ENCODE measurements around the gene TGIF2. TPM values are rescaled to one million over a fixed set of nuclear protein-coding genes. Genes with fewer than 3 reads are reported as not detected.

TGIF2 gene
- total RNA-seq, 1 experiment from 2014 or later, result 71.1 TPM

DNA sequence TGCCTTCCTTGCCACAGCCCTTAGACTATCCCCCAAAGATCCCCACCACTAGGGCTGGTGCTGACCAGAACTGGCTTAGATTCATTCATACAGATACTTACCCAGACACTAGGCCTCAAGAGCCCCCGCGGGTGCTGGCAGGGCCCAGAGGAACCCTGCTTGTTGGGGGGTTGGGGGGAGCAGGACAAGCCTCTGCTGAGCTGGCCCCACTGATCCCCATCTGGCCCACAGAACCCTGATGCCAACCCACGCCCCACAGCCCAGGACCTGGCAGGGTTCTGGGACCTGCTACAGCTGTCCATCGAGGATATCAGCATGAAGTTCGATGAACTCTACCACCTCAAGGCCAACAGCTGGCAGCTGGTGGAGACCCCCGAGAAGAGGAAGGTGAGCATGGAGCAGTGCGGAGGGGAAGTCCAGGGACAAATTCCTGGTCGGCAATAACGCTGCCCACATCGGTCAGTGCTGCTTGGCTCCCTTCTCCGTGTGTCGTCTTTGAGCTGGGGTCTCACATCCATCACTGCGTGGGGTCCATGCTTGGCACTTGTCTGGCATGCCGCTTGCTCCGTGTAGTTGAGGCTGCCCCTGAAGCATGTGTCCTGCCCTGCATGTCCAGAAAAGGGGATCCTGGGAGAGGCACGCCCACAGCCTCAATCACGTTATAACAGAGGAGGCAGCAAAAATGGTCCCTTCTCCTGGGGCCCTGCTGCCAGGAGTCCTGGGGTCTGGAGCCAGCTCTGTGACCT lies 47.6 kb upstream of the TGIF2 start:
- DNase-seq (ENCODE audit: low spot score), result no peak
- Mint-ChIP-seq H3K27me3 (ENCODE audit: low read depth) (no peaks in the 10 kb centered on the region), H3K4me1 (no peaks in the 10 kb centered on the region), H3K36me3 (peaks cover 21% of the 10 kb centered on the region), H3K9me3 (no peaks in the 10 kb centered on the region), H3K27ac (peak overlapping the region; percentile 79), H3K4me3 (no peak overlapping the region)
- ATAC-seq, result no peak
- ChIA-PET CTCF (interaction anchor here (0.8 to 1.3 kb wide), 3 partner anchors 79 to 310 kb away, joined by 3 to 5 read pairs (median 3); partner anchors contain the start of gene RAB5IF), POLR2A (no interaction called here)
- no peak for TF ChIP-seq HMGA2 (CRISPR knock-in tag; IDR thresholded peaks at IDR 0.05)
- TF ChIP-seq FOXK1 (CRISPR knock-in tag; IDR thresholded peaks at IDR 0.05), result no peak
- TF ChIP-seq, protein P1, sequence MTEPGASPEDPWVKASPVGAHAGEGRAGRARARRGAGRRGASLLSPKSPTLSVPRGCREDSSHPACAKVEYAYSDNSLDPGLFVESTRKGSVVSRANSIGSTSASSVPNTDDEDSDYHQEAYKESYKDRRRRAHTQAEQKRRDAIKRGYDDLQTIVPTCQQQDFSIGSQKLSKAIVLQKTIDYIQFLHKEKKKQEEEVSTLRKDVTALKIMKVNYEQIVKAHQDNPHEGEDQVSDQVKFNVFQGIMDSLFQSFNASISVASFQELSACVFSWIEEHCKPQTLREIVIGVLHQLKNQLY (CRISPR knock-in tag; IDR thresholded peaks at IDR 0.05), result no peak
- no peak for TF ChIP-seq ZNF416 (CRISPR knock-in tag; IDR thresholded peaks at IDR 0.05)
- TF ChIP-seq FOXJ3 (CRISPR knock-in tag; IDR thresholded peaks at IDR 0.05; ENCODE audit: borderline replicate concordance), result no peak
- TF ChIP-seq OVOL2 (CRISPR knock-in tag; IDR thresholded peaks at IDR 0.05; ENCODE audit: borderline replicate concordance), result no peak
- TF ChIP-seq ETV6 (CRISPR knock-in tag; IDR thresholded peaks at IDR 0.05), result no peak
- TF ChIP-seq TEAD4 (CRISPR knock-in tag; IDR thresholded peaks at IDR 0.05), result no peak
- TF ChIP-seq, protein P2, sequence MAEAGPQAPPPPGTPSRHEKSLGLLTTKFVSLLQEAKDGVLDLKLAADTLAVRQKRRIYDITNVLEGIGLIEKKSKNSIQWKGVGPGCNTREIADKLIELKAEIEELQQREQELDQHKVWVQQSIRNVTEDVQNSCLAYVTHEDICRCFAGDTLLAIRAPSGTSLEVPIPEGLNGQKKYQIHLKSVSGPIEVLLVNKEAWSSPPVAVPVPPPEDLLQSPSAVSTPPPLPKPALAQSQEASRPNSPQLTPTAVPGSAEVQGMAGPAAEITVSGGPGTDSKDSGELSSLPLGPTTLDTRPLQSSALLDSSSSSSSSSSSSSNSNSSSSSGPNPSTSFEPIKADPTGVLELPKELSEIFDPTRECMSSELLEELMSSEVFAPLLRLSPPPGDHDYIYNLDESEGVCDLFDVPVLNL (CRISPR knock-in tag; IDR thresholded peaks at IDR 0.05; ENCODE audit: borderline replicate concordance, low read depth), result no peak
- TF ChIP-seq ZBTB21 (CRISPR knock-in tag; IDR thresholded peaks at IDR 0.05; ENCODE audit: borderline replicate concordance), result no peak
- no peak for TF ChIP-seq TCF7 (CRISPR knock-in tag; IDR thresholded peaks at IDR 0.05; ENCODE audit: low read depth)
- TF ChIP-seq GTF2I (CRISPR knock-in tag; conservative IDR thresholded peaks at IDR 0.05), result no peak
- TF ChIP-seq RELA (CRISPR knock-in tag; IDR thresholded peaks at IDR 0.05; ENCODE audit: borderline replicate concordance), result no peak
- TF ChIP-seq, protein P3, sequence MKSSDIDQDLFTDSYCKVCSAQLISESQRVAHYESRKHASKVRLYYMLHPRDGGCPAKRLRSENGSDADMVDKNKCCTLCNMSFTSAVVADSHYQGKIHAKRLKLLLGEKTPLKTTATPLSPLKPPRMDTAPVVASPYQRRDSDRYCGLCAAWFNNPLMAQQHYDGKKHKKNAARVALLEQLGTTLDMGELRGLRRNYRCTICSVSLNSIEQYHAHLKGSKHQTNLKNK (CRISPR knock-in tag; IDR thresholded peaks at IDR 0.05), result no peak

DNA sequence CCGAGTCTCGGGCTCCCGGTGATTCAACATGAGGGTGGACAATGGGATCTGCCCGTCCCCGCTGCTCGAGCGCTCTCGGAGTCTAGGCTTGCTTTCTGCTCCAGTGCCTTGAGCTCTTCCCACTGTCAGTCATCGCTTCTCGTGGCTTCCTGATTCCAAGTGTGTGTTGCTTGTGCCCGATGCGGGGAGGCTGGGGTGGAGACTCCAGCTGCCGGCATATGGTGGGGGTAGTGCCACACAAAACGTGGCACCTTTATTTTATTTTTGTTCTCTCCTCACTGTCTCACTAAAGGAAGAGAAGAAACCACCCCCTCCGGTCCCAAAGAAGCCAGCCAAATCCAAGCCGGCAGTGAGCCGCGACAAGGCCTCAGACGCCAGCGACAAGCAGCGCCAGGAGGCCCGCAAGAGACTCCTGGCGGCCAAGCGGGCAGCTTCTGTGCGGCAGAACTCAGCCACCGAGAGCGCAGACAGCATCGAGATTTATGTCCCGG lies 46.8 kb upstream of the TGIF2 start:
- ATAC-seq (no peak), DNase-seq (ENCODE audit: low spot score) (no peak)
- TF ChIP-seq ZNF423 (CRISPR knock-in tag; IDR thresholded peaks at IDR 0.05) (no peak), RELA (CRISPR knock-in tag; IDR thresholded peaks at IDR 0.05; ENCODE audit: borderline replicate concordance) (no peak), SP1 (CRISPR knock-in tag; conservative IDR thresholded peaks at IDR 0.05) (no peak), NR2C2 (CRISPR knock-in tag; IDR thresholded peaks at IDR 0.05) (no peak), PRRX2 (CRISPR knock-in tag; IDR thresholded peaks at IDR 0.05) (no peak), ZNF219 (CRISPR knock-in tag; IDR thresholded peaks at IDR 0.05; ENCODE audit: borderline replicate concordance) (no peak), NR3C1 (CRISPR knock-in tag; conservative IDR thresholded peaks at IDR 0.05; ENCODE audit: low read depth) (no peak), CREB1 (CRISPR knock-in tag; IDR thresholded peaks at IDR 0.05) (no peak), ZNF138 (CRISPR knock-in tag; conservative IDR thresholded peaks at IDR 0.05) (no peak)
- TF ChIP-seq, protein P4, sequence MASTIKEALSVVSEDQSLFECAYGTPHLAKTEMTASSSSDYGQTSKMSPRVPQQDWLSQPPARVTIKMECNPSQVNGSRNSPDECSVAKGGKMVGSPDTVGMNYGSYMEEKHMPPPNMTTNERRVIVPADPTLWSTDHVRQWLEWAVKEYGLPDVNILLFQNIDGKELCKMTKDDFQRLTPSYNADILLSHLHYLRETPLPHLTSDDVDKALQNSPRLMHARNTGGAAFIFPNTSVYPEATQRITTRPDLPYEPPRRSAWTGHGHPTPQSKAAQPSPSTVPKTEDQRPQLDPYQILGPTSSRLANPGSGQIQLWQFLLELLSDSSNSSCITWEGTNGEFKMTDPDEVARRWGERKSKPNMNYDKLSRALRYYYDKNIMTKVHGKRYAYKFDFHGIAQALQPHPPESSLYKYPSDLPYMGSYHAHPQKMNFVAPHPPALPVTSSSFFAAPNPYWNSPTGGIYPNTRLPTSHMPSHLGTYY (CRISPR knock-in tag; IDR thresholded peaks at IDR 0.05), result no peak
- TF ChIP-seq, protein P1 (CRISPR knock-in tag; IDR thresholded peaks at IDR 0.05), result no peak
- TF ChIP-seq, protein P5, sequence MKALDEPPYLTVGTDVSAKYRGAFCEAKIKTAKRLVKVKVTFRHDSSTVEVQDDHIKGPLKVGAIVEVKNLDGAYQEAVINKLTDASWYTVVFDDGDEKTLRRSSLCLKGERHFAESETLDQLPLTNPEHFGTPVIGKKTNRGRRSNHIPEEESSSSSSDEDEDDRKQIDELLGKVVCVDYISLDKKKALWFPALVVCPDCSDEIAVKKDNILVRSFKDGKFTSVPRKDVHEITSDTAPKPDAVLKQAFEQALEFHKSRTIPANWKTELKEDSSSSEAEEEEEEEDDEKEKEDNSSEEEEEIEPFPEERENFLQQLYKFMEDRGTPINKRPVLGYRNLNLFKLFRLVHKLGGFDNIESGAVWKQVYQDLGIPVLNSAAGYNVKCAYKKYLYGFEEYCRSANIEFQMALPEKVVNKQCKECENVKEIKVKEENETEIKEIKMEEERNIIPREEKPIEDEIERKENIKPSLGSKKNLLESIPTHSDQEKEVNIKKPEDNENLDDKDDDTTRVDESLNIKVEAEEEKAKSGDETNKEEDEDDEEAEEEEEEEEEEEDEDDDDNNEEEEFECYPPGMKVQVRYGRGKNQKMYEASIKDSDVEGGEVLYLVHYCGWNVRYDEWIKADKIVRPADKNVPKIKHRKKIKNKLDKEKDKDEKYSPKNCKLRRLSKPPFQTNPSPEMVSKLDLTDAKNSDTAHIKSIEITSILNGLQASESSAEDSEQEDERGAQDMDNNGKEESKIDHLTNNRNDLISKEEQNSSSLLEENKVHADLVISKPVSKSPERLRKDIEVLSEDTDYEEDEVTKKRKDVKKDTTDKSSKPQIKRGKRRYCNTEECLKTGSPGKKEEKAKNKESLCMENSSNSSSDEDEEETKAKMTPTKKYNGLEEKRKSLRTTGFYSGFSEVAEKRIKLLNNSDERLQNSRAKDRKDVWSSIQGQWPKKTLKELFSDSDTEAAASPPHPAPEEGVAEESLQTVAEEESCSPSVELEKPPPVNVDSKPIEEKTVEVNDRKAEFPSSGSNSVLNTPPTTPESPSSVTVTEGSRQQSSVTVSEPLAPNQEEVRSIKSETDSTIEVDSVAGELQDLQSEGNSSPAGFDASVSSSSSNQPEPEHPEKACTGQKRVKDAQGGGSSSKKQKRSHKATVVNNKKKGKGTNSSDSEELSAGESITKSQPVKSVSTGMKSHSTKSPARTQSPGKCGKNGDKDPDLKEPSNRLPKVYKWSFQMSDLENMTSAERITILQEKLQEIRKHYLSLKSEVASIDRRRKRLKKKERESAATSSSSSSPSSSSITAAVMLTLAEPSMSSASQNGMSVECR (CRISPR knock-in tag; IDR thresholded peaks at IDR 0.05; ENCODE audit: borderline replicate concordance), result no peak
- H3K36me3 Mint-ChIP-seq, result peaks cover 21% of the 10 kb centered on the region
- no peaks in the 10 kb centered on the region for H3K4me1 Mint-ChIP-seq
- H3K27me3 Mint-ChIP-seq (ENCODE audit: low read depth), result no peaks in the 10 kb centered on the region
- ChIA-PET POLR2A (no interaction called here), CTCF (interaction anchor here (0.8 to 1.3 kb wide), 3 partner anchors 78 to 310 kb away, joined by 3 to 5 read pairs (median 3); partner anchors contain the start of gene RAB5IF)
- H3K27ac Mint-ChIP-seq, result peak overlapping the region; percentile 74
- H3K9me3 Mint-ChIP-seq, result no peaks in the 10 kb centered on the region
- H3K4me3 Mint-ChIP-seq, result no peak overlapping the region
